ENCODE measurements around the gene KPNA1. TPM values are rescaled to one million over a fixed set of nuclear protein-coding genes. Genes with fewer than 3 reads are reported as not detected.

The KPNA1 gene
- 10 to 100 TPM; 71.8 to 74.1 TPM for total RNA-seq
- 10 to 100 TPM; 11.6 to 14.9 TPM for polyA plus RNA-seq
- long read RNA-seq, donor 1, full-length matches to known transcripts, result 82 of 113 reads
- long read RNA-seq, donor 1, partial matches to known transcripts, result 11 of 113 reads
- long read RNA-seq, donor 1, other reads (novel, unspliced or antisense), result 20 of 113 reads
- long read RNA-seq, donor 2, full-length matches to known transcripts, result 12 of 23 reads
- long read RNA-seq, donor 2, partial matches to known transcripts, result 1 of 23 reads
- long read RNA-seq, donor 2, other reads (novel, unspliced or antisense), result 10 of 23 reads

DNA sequence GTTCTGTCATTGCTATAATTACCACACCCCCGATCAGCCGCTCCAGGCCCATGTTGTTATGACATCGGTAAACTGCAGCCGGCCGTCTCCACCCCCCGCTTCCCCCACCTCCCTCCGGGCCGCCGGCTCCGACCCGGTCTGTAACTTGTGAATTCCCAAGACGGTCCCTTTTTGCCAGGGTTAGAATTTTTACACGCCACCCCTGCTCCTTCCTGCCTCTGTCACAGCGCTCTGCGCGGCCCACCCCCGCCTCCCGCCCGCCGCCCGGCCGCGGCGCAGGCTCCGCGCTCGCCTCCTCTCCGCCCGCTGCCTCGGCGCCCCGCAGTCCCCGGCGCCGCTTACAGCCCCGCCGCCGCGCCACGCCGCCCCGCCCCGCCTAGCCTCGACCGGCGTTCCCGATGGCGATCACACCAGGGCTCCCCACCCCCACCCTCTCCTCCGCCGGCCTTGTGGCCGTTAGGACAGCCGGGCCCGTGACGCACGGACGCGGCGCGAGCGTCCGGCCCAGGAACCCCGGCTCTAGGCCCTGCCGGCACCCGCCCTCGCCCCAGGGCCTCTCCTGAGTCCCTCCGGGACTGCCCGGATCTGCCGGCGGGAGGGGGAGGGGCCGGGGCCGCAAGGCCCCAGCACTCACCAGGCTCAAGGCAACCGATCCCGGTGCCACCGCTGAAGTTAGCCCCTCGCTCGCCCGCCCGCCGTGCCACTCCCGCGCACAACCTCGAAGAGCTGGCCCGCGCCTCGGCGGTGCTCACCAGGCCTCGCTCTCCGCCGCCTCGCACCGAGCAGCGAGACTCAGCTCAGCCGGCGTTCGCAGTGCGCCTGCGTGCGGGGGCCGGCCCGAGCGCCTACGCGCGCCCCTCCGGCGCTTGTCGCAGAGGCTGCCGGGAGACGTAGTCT, at the start of gene KPNA1:
Gene KPNA1 (minus strand): TSS at position 817 of the 897 bp plus-strand sequence. CDS start 18,374 bp downstream, outside the sequence.
- WGBS, 2 donors, result 0% methylated on average over 104 to 109 of the region's 109 CpGs
- peak within 1 kb of the TSS; percentile 55 to 81 for H3K4me3 ChIP-seq (ENCODE audit: low read length in 2 of 2)
- peak; percentile 92 to 95 for DNase-seq
- no peaks in the 10 kb centered on the region for H3K36me3 ChIP-seq (ENCODE audit: control insufficient read depth in 1 of 2, insufficient read depth in 2 of 2, low read length in 1 of 2)
- H3K4me1 ChIP-seq (ENCODE audit: control insufficient read depth in 1 of 2, insufficient read depth in 2 of 2, low read length in 2 of 2), result no peaks in the 10 kb centered on the region
- ATAC-seq (ENCODE audit: low FRiP score), result peak; percentile 98
- H3K27ac ChIP-seq (ENCODE audit: low read depth in 1 of 2, low read length in 2 of 2), result peak within 1 kb of the TSS; percentile 28 to 83
- no peaks in the 10 kb centered on the region for H3K9me3 ChIP-seq (ENCODE audit: control insufficient read depth, low read length)
- intact Hi-C loops (cut with DNase I), result loop anchor here in 1 of 2 donors (1.0 kb wide), 1 partner anchor 98 kb away; the partner anchor contains the start of gene WDR5B
- H3K27me3 ChIP-seq (ENCODE audit: control insufficient read depth in 1 of 2, insufficient read depth in 2 of 2, low read length in 1 of 2), result no peaks in the 10 kb centered on the region

DNA sequence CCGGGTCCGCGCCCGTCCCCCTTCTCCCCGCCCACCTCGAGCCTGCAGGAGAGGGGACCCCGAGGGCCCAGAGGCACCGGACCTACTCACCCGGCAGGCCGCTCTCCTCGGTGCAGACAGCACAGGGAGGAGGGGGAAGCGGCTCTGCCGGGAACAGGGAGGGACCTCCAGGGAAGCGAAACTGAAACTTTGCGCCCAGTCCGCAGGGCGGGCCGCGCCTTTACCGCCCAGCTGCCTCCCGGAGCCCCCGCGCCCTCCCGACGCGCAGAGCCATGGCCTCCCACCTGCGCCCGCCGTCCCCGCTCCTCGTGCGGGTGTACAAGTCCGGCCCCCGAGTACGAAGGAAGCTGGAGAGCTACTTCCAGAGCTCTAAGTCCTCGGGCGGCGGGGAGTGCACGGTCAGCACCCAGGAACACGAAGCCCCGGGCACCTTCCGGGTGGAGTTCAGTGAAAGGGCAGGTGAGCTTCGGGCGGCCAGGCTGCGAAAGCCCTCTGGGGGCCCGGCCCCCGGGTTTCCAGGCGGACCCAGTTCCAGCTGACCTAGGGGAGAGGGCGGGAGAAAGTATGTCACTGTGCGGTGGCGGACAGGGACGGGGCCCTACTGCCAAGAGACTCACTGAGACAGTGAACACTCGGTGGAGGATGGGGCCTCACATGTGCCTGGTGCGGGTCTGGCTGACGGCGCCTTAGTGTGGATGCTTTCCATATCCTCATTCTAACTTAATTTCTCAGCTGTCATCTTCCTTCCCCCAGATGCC, 49.6 kb upstream of the KPNA1 start, which contains the start of the genes DTX3L and PARP9:
Gene DTX3L (plus strand): TSS at position 184 of the 758 bp plus-strand sequence. CDS start 89 bp downstream, at position 273.
Gene PARP9 (minus strand): TSS at position 146 of the 758 bp plus-strand sequence. CDS start 4,680 bp downstream, outside the sequence.
- DNase-seq (peak; percentile 92 to 93), ATAC-seq (ENCODE audit: low FRiP score) (peak; percentile 97)
- H3K27me3 ChIP-seq (ENCODE audit: control insufficient read depth in 1 of 2, insufficient read depth in 2 of 2, low read length in 1 of 2), result no peaks in the 10 kb centered on the region
- peak within 1 kb of the TSS; percentile 5 to 59 for H3K27ac ChIP-seq (ENCODE audit: low read depth in 1 of 2, low read length in 2 of 2)
- 0% methylated on average over 54 to 56 of the region's 56 CpGs for WGBS, 2 donors
- no peaks in the 10 kb centered on the region for H3K9me3 ChIP-seq (ENCODE audit: control insufficient read depth, low read length)
- intact Hi-C loops (cut with DNase I), result loop anchor here in 1 of 2 donors (5.0 kb wide), 1 partner anchor 118 kb away; the partner anchor contains the start of gene PARP14
- no peaks in the 10 kb centered on the region for H3K4me1 ChIP-seq (ENCODE audit: control insufficient read depth in 1 of 2, insufficient read depth in 2 of 2, low read length in 2 of 2)
- H3K4me3 ChIP-seq (ENCODE audit: low read length in 2 of 2), result peak within 1 kb of the TSS; percentile 65 to 77
- H3K36me3 ChIP-seq (ENCODE audit: control insufficient read depth in 1 of 2, insufficient read depth in 2 of 2, low read length in 1 of 2), result peaks cover 0 to 2% of the 10 kb centered on the region in 2 donors

DNA sequence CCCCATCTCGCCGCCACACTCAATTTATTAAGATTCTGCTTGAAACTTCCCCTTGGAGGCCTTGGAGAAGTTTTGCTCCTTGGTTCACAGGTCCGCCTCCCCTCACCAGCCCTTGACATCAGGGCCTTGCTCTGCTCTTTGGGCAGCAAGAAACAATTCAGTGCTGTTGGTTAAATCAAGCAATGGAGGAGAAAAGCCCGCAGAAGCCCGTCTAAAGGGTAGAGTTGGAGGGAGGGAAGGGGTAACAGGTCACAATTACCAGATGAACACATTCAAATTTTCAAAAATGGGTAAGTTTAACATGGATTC, 48.9 kb upstream of the KPNA1 start:
- WGBS, 2 donors, result 36% methylated on average over 5 of the region's 5 CpGs
- intact Hi-C loops (cut with DNase I), result loop anchor here in 1 of 2 donors (5.0 kb wide), 1 partner anchor 119 kb away; the partner anchor contains the start of gene PARP14
- H3K4me3 ChIP-seq (ENCODE audit: low read length in 2 of 2), result peak overlapping the region; percentile 65 to 77
- H3K36me3 ChIP-seq (ENCODE audit: control insufficient read depth in 1 of 2, insufficient read depth in 2 of 2, low read length in 1 of 2), result peaks cover 0 to 3% of the 10 kb centered on the region in 2 donors
- no peaks in the 10 kb centered on the region for H3K4me1 ChIP-seq (ENCODE audit: control insufficient read depth in 1 of 2, insufficient read depth in 2 of 2, low read length in 2 of 2)
- peak overlapping the region; percentile 5 to 59 for H3K27ac ChIP-seq (ENCODE audit: low read depth in 1 of 2, low read length in 2 of 2)
- no peaks in the 10 kb centered on the region for H3K27me3 ChIP-seq (ENCODE audit: control insufficient read depth in 1 of 2, insufficient read depth in 2 of 2, low read length in 1 of 2)
- H3K9me3 ChIP-seq (ENCODE audit: control insufficient read depth, low read length), result no peaks in the 10 kb centered on the region
- DNase-seq (peak in 1 of 2 donors; percentile 50), ATAC-seq (ENCODE audit: low FRiP score) (no peak)

DNA sequence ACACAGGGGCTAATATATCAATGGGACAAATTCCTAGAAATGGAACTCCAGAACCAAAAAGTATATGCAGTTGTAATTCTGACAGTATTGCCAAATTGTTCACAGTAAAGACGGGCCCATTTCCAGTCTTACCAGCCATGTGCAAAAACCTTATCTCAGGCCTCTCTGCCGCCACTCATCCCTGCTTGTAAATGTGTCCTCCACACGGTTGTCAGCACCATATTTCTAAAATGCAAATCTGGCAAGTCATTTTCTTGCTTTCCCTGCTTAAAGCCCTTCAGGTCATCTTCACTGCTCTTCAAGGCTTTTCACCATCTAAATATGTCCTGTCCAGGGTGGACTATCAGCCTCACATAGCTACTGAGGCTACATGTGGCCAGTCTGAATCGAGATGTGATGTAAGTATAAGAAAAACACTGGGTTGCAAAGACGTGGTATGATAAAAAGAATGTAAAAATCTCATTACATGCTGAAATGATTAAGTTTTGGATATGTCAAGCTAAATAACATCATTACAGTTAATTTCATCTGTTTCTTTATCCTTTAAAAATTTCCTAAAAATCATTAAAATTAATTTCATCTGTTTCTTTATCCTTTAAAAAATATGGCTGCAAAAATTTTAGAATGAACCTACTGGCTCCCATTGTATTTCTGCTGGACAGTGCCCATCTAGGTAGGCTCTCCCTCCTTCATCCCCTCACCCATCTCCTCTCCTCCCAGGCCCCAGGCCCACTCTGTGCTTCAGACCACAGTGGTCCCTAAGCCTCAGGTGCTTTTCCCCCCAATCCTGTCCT, 48.4 kb upstream of the KPNA1 start:
- ATAC-seq (ENCODE audit: low FRiP score), result no peak
- peak overlapping the region; percentile 65 to 77 for H3K4me3 ChIP-seq (ENCODE audit: low read length in 2 of 2)
- intact Hi-C loops (cut with DNase I), result loop anchor here in 1 of 2 donors (5.0 kb wide), 1 partner anchor 119 kb away; the partner anchor contains the start of gene PARP14
- 58 to 61% methylated on average over 5 of the region's 5 CpGs for WGBS, 2 donors
- no peaks in the 10 kb centered on the region for H3K9me3 ChIP-seq (ENCODE audit: control insufficient read depth, low read length)
- peak overlapping the region; percentile 5 to 59 for H3K27ac ChIP-seq (ENCODE audit: low read depth in 1 of 2, low read length in 2 of 2)
- peaks cover 3% of the 10 kb centered on the region in 2 donors for H3K36me3 ChIP-seq (ENCODE audit: control insufficient read depth in 1 of 2, insufficient read depth in 2 of 2, low read length in 1 of 2)
- no peaks in the 10 kb centered on the region for H3K4me1 ChIP-seq (ENCODE audit: control insufficient read depth in 1 of 2, insufficient read depth in 2 of 2, low read length in 2 of 2)
- H3K27me3 ChIP-seq (ENCODE audit: control insufficient read depth in 1 of 2, insufficient read depth in 2 of 2, low read length in 1 of 2), result no peaks in the 10 kb centered on the region
- no peak for DNase-seq

DNA sequence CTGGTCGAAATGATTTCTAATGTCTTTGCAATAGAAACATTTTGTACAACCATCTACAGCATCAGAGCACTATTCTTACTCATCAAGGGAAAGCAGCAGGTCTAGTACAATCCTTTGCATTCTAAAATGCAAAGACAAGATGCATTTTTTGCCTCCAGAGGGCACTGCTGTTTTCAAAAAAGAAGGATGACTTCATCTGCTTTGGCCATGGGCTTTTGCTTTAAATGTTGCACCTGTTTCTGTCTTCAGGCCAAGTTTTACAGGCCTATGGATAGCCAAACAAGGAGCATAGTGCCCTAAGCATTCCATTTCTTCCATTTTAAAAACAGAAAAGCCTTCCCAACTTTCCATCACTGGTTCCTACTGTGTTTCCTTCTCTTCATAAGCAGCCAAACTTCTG, 45.9 kb upstream of the KPNA1 start:
- no peak overlapping the region for H3K27ac ChIP-seq (ENCODE audit: low read depth in 1 of 2, low read length in 2 of 2)
- intact Hi-C loops (cut with DNase I), result loop anchor here (1.0 to 5.0 kb wide), 2 partner anchors 119 to 122 kb away; partner anchors contain the start of gene PARP14 (in 1 of the 2)
- peaks cover 4 to 7% of the 10 kb centered on the region in 2 donors for H3K36me3 ChIP-seq (ENCODE audit: control insufficient read depth in 1 of 2, insufficient read depth in 2 of 2, low read length in 1 of 2)
- H3K27me3 ChIP-seq (ENCODE audit: control insufficient read depth in 1 of 2, insufficient read depth in 2 of 2, low read length in 1 of 2), result no peaks in the 10 kb centered on the region
- DNase-seq (no peak), ATAC-seq (ENCODE audit: low FRiP score) (no peak)
- no peaks in the 10 kb centered on the region for H3K4me1 ChIP-seq (ENCODE audit: control insufficient read depth in 1 of 2, insufficient read depth in 2 of 2, low read length in 2 of 2)
- H3K9me3 ChIP-seq (ENCODE audit: control insufficient read depth, low read length), result no peaks in the 10 kb centered on the region
- 90% methylated on average over 1 of the region's 1 CpG for WGBS, 2 donors
- H3K4me3 ChIP-seq (ENCODE audit: low read length in 2 of 2), result no peak overlapping the region

DNA sequence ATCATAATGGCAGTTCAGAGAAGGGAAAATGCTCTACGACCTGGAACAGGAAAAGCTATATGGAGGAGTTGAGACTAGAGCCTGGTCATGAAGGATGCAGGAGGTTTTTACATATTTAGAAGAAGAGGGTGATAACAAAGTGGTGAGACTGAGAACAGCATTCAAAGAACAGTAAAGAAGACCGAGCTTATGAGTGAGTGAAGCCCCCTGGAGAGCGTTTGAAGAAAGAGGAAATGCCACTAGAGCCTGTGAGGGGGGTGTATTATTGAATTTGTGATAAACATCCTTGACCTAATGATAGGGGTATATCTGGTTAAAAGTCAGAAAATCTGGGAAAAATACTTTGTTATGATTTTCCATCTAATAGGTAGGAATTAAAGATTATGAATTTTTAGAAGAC, 45.2 kb upstream of the KPNA1 start:
- Histone ChIP-seq H3K9me3 (ENCODE audit: control insufficient read depth, low read length) (no peaks in the 10 kb centered on the region), H3K27ac (ENCODE audit: low read depth in 1 of 2, low read length in 2 of 2) (no peak overlapping the region), H3K27me3 (ENCODE audit: control insufficient read depth in 1 of 2, insufficient read depth in 2 of 2, low read length in 1 of 2) (no peaks in the 10 kb centered on the region), H3K4me1 (ENCODE audit: control insufficient read depth in 1 of 2, insufficient read depth in 2 of 2, low read length in 2 of 2) (no peaks in the 10 kb centered on the region), H3K4me3 (ENCODE audit: low read length in 2 of 2) (no peak overlapping the region), H3K36me3 (ENCODE audit: control insufficient read depth in 1 of 2, insufficient read depth in 2 of 2, low read length in 1 of 2) (peaks cover 4 to 9% of the 10 kb centered on the region in 2 donors)
- no peak for DNase-seq
- WGBS, 2 donors, result 87 to 88% methylated on average over 3 of the region's 3 CpGs
- no peak for ATAC-seq (ENCODE audit: low FRiP score)
- intact Hi-C loops (cut with DNase I), result loop anchor here (1.0 to 5.0 kb wide), 2 partner anchors 119 to 122 kb away; partner anchors contain the start of gene PARP14 (in 1 of the 2)

DNA sequence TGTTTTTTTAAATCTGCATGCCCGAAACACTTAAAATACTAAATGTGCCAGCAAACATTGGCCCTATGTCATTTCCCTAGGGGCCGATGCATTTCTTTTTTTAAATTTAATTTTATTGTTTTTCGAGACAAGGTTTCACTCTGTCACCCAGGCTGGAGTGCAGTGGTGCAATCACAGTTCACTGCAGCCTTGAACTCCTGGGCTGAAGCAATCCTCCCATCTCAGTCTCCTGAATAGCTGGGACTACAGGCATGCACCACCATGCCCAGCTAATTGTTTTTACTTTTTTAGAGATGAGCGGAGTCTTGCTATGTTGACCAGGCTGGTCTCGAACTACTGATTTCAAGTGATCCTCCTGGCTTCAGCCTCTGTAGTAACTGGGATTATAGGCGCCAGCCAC, 43.9 kb upstream of the KPNA1 start:
- DNase-seq (no peak), ATAC-seq (ENCODE audit: low FRiP score) (no peak)
- Histone ChIP-seq H3K4me1 (ENCODE audit: control insufficient read depth in 1 of 2, insufficient read depth in 2 of 2, low read length in 2 of 2) (no peaks in the 10 kb centered on the region), H3K36me3 (ENCODE audit: control insufficient read depth in 1 of 2, insufficient read depth in 2 of 2, low read length in 1 of 2) (peaks cover 7 to 11% of the 10 kb centered on the region in 2 donors), H3K27ac (ENCODE audit: low read depth in 1 of 2, low read length in 2 of 2) (no peak overlapping the region), H3K4me3 (ENCODE audit: low read length in 2 of 2) (no peak overlapping the region), H3K27me3 (ENCODE audit: control insufficient read depth in 1 of 2, insufficient read depth in 2 of 2, low read length in 1 of 2) (no peaks in the 10 kb centered on the region), H3K9me3 (ENCODE audit: control insufficient read depth, low read length) (no peaks in the 10 kb centered on the region)
- intact Hi-C loops (cut with DNase I), result no loop called here
- 59 to 66% methylated on average over 6 of the region's 6 CpGs for WGBS, 2 donors

Measured in aorta (tissue), 5 donors.